Measurements from ENCODE around the gene PHACTR1.
"Not testable (repeated sequence)": the region's sequence is repeated elsewhere in the genome, so short reads cannot be mapped to it uniquely, and the experiment has no call there.

PHACTR1 gene

GRCh38 chr6:12749531-12750379, 33.2 kb downstream of the PHACTR1 start:
- DNase-seq: no peak

GRCh38 chr6:12750416-12750815, 33.8 kb downstream of the PHACTR1 start:
- DNase-seq: no peak

- DNase-seq: no peak
These were observed 35.2 kb downstream of the PHACTR1 start for GRCh38 chr6:12751694-12752325.

- DNase-seq: no peak
These were observed 36.5 kb downstream of the PHACTR1 start for GRCh38 chr6:12753036-12753435.

GRCh38 chr6:12760226-12760625, 43.7 kb downstream of the PHACTR1 start:
- no peak for DNase-seq

GRCh38 chr6:12760911-12761310, 44.3 kb downstream of the PHACTR1 start:
- no peak for DNase-seq

- DNase-seq: no peak
These were observed 45.0 kb downstream of the PHACTR1 start for GRCh38 chr6:12761376-12762115.

GRCh38 chr6:12762731-12763434, 46.3 kb downstream of the PHACTR1 start:
- not testable (repeated sequence) for DNase-seq

GRCh38 chr6:12766365-12766764, 49.8 kb downstream of the PHACTR1 start:
- no peak for DNase-seq

- no peak for DNase-seq
These were observed 50.4 kb downstream of the PHACTR1 start for GRCh38 chr6:12767016-12767415.

GRCh38 chr6:12769556-12770256, 53.1 kb downstream of the PHACTR1 start:
- no peak for DNase-seq

- DNase-seq: no peak
These were observed 55.8 kb downstream of the PHACTR1 start for GRCh38 chr6:12772416-12772815.

GRCh38 chr6:12776291-12776690, 59.7 kb downstream of the PHACTR1 start:
- DNase-seq: no peak

GRCh38 chr6:12779772-12780171, 63.2 kb downstream of the PHACTR1 start:
- no peak for DNase-seq

- no peak for DNase-seq
These were observed 65.6 kb downstream of the PHACTR1 start for GRCh38 chr6:12782136-12782535.

- no peak for DNase-seq
These were observed 68.7 kb downstream of the PHACTR1 start for GRCh38 chr6:12785301-12785700.

- DNase-seq: no peak
These were observed 69.4 kb downstream of the PHACTR1 start for GRCh38 chr6:12785921-12786320.

- no peak for DNase-seq
These were observed 74.8 kb downstream of the PHACTR1 start for GRCh38 chr6:12791371-12791770.

GRCh38 chr6:12798326-12798725, 81.8 kb downstream of the PHACTR1 start:
- no peak for DNase-seq

GRCh38 chr6:12800120-12800519, 83.6 kb downstream of the PHACTR1 start:
- DNase-seq: no peak

GRCh38 chr6:12801141-12801540, 84.6 kb downstream of the PHACTR1 start:
- DNase-seq: no peak

- no peak for DNase-seq
These were observed 85.9 kb downstream of the PHACTR1 start for GRCh38 chr6:12802440-12802839.

Data from activated gamma-delta T cell (primary cell).